Limb (tissue), 2 donors: Measurements from ENCODE around the gene TKTL2.
"Not testable (repeated sequence)": the region's sequence is repeated elsewhere in the genome, so short reads cannot be mapped to it uniquely, and the experiment has no call there.

Experiments
- DNase-seq, 2 donors: peaks; one replicate each; pipeline ENCODE4 v3.0.0-alpha.2; 2016; ENCODE audit errors: extremely low spot score in 2 of 2

The TKTL2 gene

GRCh38 chr4:163448540-163449203, 24.9 kb downstream of the TKTL2 start:
- DNase-seq: no peak

GRCh38 chr4:163447481-163447880, 26.1 kb downstream of the TKTL2 start:
- no peak for DNase-seq

GRCh38 chr4:163447023-163447422, 26.5 kb downstream of the TKTL2 start:
- DNase-seq: not testable (repeated sequence)

GRCh38 chr4:163440040-163440439, 33.5 kb downstream of the TKTL2 start:
- no peak for DNase-seq
